RCC 7860 (cell line): ENCODE data around the gene ACTL6A.

Source experiments
- DNase-seq: peaks from one replicate; pipeline ENCODE4 v3.0.0-alpha.2; 2015; ENCODE audit warnings: low spot score
- FAIRE-seq: peaks from 2 replicates; lab custom pipeline; 2012; peaks lifted over from hg19 to GRCh38; lab: Jason Lieb, UNC

The ACTL6A gene

GRCh38 chr3:179589143-179589542 lies 26.4 kb downstream of the ACTL6A start:
- no peak for FAIRE-seq
- no peak for DNase-seq

- no peak for DNase-seq
- FAIRE-seq: no peak
These were observed 27.9 kb downstream of the ACTL6A start for GRCh38 chr3:179590669-179591068.

GRCh38 chr3:179591313-179591712 lies 28.6 kb downstream of the ACTL6A start:
- no peak for DNase-seq
- FAIRE-seq: no peak

- DNase-seq (no peak), FAIRE-seq (no peak)
These were observed 36.8 kb downstream of the ACTL6A start for GRCh38 chr3:179599531-179599930.

- FAIRE-seq (no peak), DNase-seq (no peak)
These were observed 40.6 kb downstream of the ACTL6A start for GRCh38 chr3:179603321-179603720.

- no peak for DNase-seq
- FAIRE-seq: no peak
These were observed 41.1 kb downstream of the ACTL6A start for GRCh38 chr3:179603831-179604230.

GRCh38 chr3:179604321-179605078 lies 41.8 kb downstream of the ACTL6A start, which contains the start of the genes MRPL47 and NDUFB5:
Gene MRPL47, minus strand, starts transcription at chr3:179604638. Its CDS starts 14 bp downstream, at chr3:179604624.
Gene NDUFB5, plus strand, starts transcription at chr3:179604794. Its CDS starts 22 bp downstream, at chr3:179604816.
- DNase-seq (peak; percentile 90), FAIRE-seq (peak; percentile 87)

GRCh38 chr3:179606534-179607085 lies 43.9 kb downstream of the ACTL6A start:
- DNase-seq (no peak), FAIRE-seq (no peak)

- FAIRE-seq: no peak
- DNase-seq: no peak
These were observed 46.4 kb downstream of the ACTL6A start for GRCh38 chr3:179608931-179609720.

GRCh38 chr3:179610066-179610465 lies 47.3 kb downstream of the ACTL6A start:
- DNase-seq: no peak
- FAIRE-seq: no peak

GRCh38 chr3:179613807-179614206 lies 51.1 kb downstream of the ACTL6A start:
- peak; percentile 18 for FAIRE-seq

GRCh38 chr3:179615458-179616173 lies 52.9 kb downstream of the ACTL6A start:
- DNase-seq: no peak
- no peak for FAIRE-seq

More at GRCh38 chr3:179613807-179614206, 51.1 kb downstream of the ACTL6A start:
- peak; percentile 19 for DNase-seq

- DNase-seq: no peak
- no peak for FAIRE-seq
These were observed 59.3 kb downstream of the ACTL6A start for GRCh38 chr3:179622023-179622422.

GRCh38 chr3:179624451-179624850 lies 61.7 kb downstream of the ACTL6A start:
- DNase-seq (no peak), FAIRE-seq (no peak)

- DNase-seq (no peak), FAIRE-seq (no peak)
These were observed 68.2 kb downstream of the ACTL6A start for GRCh38 chr3:179630753-179631451.
